ENCODE data around the gene OR4D9.

DNA sequence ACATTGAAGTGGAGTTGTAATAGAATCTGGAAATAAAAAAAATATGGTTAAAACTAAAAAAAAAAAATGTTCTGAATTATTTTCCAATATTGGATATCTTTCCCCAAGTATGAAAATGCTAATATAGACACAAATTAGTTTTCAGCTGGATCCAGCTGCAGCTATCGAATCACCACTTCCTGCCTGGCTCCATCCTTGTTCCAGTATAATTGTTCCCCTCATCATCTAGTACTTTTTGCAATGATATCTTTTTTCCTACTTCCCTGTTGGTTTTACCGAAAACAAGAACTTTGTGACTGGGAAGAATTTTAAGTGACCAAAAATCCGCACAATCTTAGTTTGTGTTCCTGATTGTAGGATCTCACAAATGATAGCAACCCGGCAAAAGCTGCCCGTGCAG is 9.4 kb downstream of the OR4D9 start:
- no peak for TF ChIP-seq CTCF (IDR thresholded peaks at IDR 0.05; ENCODE audit: insufficient read depth, low read length, poor library complexity, severe bottlenecking)
- TF ChIP-seq EZH2phosphoT487 (conservative IDR thresholded peaks at IDR 0.05; ENCODE audit: low read length): no peak
